Measurements from ENCODE around the gene SLC7A8. TPM values are rescaled to one million over a fixed set of nuclear protein-coding genes. Genes with fewer than 3 reads are reported as not detected.

Gene SLC7A8
- polyA plus RNA-seq, 1 donor (not counting 4 experiments of a cell fraction or from before 2014, with no cell fraction given), result 29.1 TPM

DNA sequence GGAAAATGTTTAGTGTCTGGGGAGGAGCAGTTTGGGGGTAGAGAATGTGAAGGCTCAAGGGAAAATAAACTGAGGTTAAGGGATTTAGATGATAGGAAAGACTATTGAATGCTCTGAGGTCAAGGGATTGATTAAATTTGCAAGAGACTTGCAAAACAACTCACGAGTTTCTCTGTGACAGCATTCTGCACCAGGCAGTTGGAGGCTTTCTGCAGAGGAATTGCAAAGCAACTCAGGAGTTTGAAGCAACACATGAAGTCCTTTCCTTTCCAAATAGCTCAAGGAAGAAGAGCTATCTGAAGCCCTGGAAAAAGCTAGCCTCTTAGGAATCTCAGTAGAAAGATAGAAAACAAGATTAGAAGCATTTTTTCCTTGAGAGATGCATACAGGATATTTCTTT lies 23.9 kb downstream of the SLC7A8 start:
- Histone ChIP-seq H3K4me2 (ENCODE audit: control insufficient read depth, extremely low read depth, insufficient read depth, low read depth, low read length) (no peak overlapping the region), H3K9me1 (ENCODE audit: control insufficient read depth, extremely low read depth, insufficient read depth, low read length) (no peaks in the 10 kb centered on the region), H3K4me3 (ENCODE audit: control insufficient read depth in 2 of 3, extremely low read depth in 1 of 3, insufficient read depth in 2 of 3, low read depth in 1 of 3, low read length in 3 of 3) (no peak overlapping the region), H3K79me2 (ENCODE audit: control insufficient read depth, insufficient read depth, low read length) (no peaks in the 10 kb centered on the region), H3K36me3 (ENCODE audit: control insufficient read depth in 2 of 2, extremely low read depth in 1 of 2, insufficient read depth in 2 of 2, low read length in 2 of 2) (peaks cover 0 to 18% of the 10 kb centered on the region in 2 experiments), H3K9ac (ENCODE audit: control insufficient read depth, extremely low read depth, insufficient read depth, low read length) (no peak overlapping the region), H3K27me3 (ENCODE audit: control insufficient read depth, extremely low read depth, insufficient read depth, low read length) (no peaks in the 10 kb centered on the region), H3K9me3 (ENCODE audit: control insufficient read depth, low read depth, low read length) (no peaks in the 10 kb centered on the region), H3K27ac (ENCODE audit: control insufficient read depth, insufficient read depth, low read length) (no peak overlapping the region), H4K20me1 (ENCODE audit: control insufficient read depth, extremely low read depth, insufficient read depth, low read length) (no peaks in the 10 kb centered on the region), H2AFZ (ENCODE audit: control insufficient read depth, low read length) (no peak overlapping the region), H3K4me1 (ENCODE audit: control insufficient read depth, extremely low read depth, insufficient read depth, low read length) (peaks cover 24% of the 10 kb centered on the region)
- no peak for TF ChIP-seq EZH2 (IDR thresholded peaks at IDR 0.05; ENCODE audit: low read length)
- TF ChIP-seq, protein P1, sequence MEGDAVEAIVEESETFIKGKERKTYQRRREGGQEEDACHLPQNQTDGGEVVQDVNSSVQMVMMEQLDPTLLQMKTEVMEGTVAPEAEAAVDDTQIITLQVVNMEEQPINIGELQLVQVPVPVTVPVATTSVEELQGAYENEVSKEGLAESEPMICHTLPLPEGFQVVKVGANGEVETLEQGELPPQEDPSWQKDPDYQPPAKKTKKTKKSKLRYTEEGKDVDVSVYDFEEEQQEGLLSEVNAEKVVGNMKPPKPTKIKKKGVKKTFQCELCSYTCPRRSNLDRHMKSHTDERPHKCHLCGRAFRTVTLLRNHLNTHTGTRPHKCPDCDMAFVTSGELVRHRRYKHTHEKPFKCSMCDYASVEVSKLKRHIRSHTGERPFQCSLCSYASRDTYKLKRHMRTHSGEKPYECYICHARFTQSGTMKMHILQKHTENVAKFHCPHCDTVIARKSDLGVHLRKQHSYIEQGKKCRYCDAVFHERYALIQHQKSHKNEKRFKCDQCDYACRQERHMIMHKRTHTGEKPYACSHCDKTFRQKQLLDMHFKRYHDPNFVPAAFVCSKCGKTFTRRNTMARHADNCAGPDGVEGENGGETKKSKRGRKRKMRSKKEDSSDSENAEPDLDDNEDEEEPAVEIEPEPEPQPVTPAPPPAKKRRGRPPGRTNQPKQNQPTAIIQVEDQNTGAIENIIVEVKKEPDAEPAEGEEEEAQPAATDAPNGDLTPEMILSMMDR (optimal IDR thresholded peaks at IDR 0.05 in 1 of 3, IDR thresholded peaks at IDR 0.05 in 1 of 3, conservative IDR thresholded peaks at IDR 0.05 in 1 of 3; ENCODE audit: extremely low read depth in 1 of 3, insufficient read depth in 2 of 3, low read length in 3 of 3), result no peak
- dilution Hi-C loops (cut with MboI; ENCODE audit: extremely low pct_ligation_motif_present, low sequenced_read_pairs), result no loop called here
- DNase-seq (ENCODE audit: low read depth, low spot score) (no peak), FAIRE-seq (no peak)

DNA sequence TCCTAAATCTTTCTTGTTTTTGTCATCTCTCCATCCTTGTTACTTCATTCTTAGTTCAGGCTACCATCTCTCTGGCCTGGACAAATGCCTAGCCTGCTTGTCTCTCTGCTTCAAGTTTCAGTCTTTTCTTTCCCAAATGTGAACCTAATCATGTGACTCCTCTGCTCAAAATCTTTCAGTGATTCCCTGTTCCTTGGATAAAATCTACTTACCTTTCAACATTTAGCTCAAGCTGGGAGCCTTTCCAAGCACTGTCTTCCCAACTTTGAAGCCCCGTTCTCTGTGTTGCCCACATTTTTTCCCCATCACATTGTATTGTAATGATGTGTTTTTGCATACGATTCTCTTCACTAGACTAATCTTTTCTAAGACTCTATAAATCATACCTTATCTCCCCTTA lies 24.7 kb downstream of the SLC7A8 start:
- no peak overlapping the region for H2AFZ ChIP-seq (ENCODE audit: control insufficient read depth, low read length)
- no peaks in the 10 kb centered on the region for H4K20me1 ChIP-seq (ENCODE audit: control insufficient read depth, extremely low read depth, insufficient read depth, low read length)
- H3K27me3 ChIP-seq (ENCODE audit: control insufficient read depth, extremely low read depth, insufficient read depth, low read length), result no peaks in the 10 kb centered on the region
- H3K36me3 ChIP-seq (ENCODE audit: control insufficient read depth in 2 of 2, extremely low read depth in 1 of 2, insufficient read depth in 2 of 2, low read length in 2 of 2), result peaks cover 0 to 15% of the 10 kb centered on the region in 2 experiments
- no peaks in the 10 kb centered on the region for H3K9me1 ChIP-seq (ENCODE audit: control insufficient read depth, extremely low read depth, insufficient read depth, low read length)
- H3K4me2 ChIP-seq (ENCODE audit: control insufficient read depth, extremely low read depth, insufficient read depth, low read depth, low read length), result no peak overlapping the region
- TF ChIP-seq, protein P1 (optimal IDR thresholded peaks at IDR 0.05 in 1 of 3, IDR thresholded peaks at IDR 0.05 in 1 of 3, conservative IDR thresholded peaks at IDR 0.05 in 1 of 3; ENCODE audit: extremely low read depth in 1 of 3, insufficient read depth in 2 of 3, low read length in 3 of 3), result no peak
- no peak for TF ChIP-seq EZH2 (IDR thresholded peaks at IDR 0.05; ENCODE audit: low read length)
- peaks cover 30% of the 10 kb centered on the region for H3K4me1 ChIP-seq (ENCODE audit: control insufficient read depth, extremely low read depth, insufficient read depth, low read length)
- no peaks in the 10 kb centered on the region for H3K79me2 ChIP-seq (ENCODE audit: control insufficient read depth, insufficient read depth, low read length)
- dilution Hi-C loops (cut with MboI; ENCODE audit: extremely low pct_ligation_motif_present, low sequenced_read_pairs), result no loop called here
- H3K9ac ChIP-seq (ENCODE audit: control insufficient read depth, extremely low read depth, insufficient read depth, low read length), result no peak overlapping the region
- H3K9me3 ChIP-seq (ENCODE audit: control insufficient read depth, low read depth, low read length), result no peaks in the 10 kb centered on the region
- FAIRE-seq (no peak), DNase-seq (ENCODE audit: low read depth, low spot score) (no peak)
- H3K27ac ChIP-seq (ENCODE audit: control insufficient read depth, insufficient read depth, low read length), result no peak overlapping the region
- no peak overlapping the region for H3K4me3 ChIP-seq (ENCODE audit: control insufficient read depth in 2 of 3, extremely low read depth in 1 of 3, insufficient read depth in 2 of 3, low read depth in 1 of 3, low read length in 3 of 3)

All from keratinocyte (primary cell).